Measurements from ENCODE around the gene ADARB1. TPM values are rescaled to one million over a fixed set of nuclear protein-coding genes. Genes with fewer than 3 reads are reported as not detected.

Gene ADARB1
- total and polyA plus RNA-seq, 5 donors: 9.1 to 23.8 (median 19.2) TPM

DNA sequence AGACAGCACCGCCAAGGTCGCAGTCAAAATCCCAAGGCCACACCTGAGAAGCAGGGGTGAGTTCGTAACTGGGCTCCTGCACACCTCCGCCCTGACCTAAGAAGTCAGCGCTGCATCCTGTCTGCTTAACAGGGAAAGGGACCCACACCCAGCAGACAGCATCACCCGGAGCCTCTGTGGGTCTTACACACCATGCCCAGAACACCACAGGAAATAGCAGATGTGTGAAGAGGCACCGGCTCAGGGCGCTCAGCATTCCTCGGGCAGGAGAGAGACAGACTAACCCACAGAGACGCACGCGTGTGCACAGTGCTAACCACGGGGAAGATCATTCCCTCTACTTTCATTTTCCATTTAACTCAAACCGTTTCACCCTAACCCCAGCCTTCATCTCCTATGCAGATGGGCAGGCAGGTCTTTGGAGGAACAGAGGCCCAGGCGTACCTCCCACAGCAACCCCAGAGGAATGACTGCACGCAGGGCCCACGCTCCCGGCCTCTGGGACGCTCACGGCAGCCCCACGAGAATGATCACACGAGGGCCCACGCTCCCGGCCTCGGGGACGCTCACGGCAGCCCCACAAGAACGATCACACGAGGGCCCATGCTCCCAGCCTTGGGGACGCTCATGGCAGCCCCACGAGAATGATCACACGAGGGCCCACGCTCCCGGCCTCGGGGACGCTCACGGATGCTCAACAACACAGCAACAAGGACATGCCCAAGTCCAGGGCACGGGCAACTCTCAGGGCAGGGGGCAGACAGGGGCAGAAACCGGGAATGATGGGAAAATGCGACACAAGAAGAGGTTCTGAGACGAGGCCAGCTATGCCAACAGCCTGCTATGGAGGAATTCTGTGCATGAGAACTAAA lies 192.4 kb downstream of the ADARB1 start:
- intact Hi-C loops (cut with DNase I): no loop called here
- H3K27me3 ChIP-seq (ENCODE audit: control insufficient read depth, insufficient read depth): no peaks in the 10 kb centered on the region
- H3K4me3 ChIP-seq (ENCODE audit: low read length): no peak overlapping the region
- ATAC-seq: peak in 1 of 2 donors; percentile 14
- H3K9me3 ChIP-seq (ENCODE audit: control insufficient read depth, low read length): no peaks in the 10 kb centered on the region
- 88% methylated on average over 41 of the region's 41 CpGs for WGBS
- H3K27ac ChIP-seq (ENCODE audit: low read length): no peak overlapping the region
- peak; percentile 4 to 49 (median 47) for DNase-seq
- H3K4me1 ChIP-seq (ENCODE audit: control insufficient read depth, insufficient read depth, low read length): no peaks in the 10 kb centered on the region

DNA sequence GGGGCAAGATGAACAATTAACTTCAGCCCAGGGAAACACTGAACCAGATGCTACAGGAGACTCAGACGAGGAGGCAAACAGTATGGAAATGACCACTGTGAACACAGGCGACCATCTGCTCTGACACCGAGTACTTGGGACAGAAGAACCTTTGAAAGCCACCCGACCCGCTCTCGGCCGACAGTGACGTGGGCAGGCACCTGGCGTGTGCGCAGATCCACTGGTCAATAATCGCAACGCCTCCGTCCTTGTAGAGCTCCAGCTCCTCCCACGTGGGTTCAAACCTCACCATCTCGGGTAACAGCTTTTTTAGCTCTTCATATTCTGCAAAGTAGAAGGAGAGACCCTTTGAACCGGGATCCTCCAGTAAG lies 193.0 kb downstream of the ADARB1 start:
- DNase-seq: peak; percentile 4 to 28 (median 27)
- Histone ChIP-seq H3K27me3 (ENCODE audit: control insufficient read depth, insufficient read depth) (no peaks in the 10 kb centered on the region), H3K4me1 (ENCODE audit: control insufficient read depth, insufficient read depth, low read length) (no peaks in the 10 kb centered on the region), H3K9me3 (ENCODE audit: control insufficient read depth, low read length) (no peaks in the 10 kb centered on the region), H3K4me3 (ENCODE audit: low read length) (no peak overlapping the region), H3K27ac (ENCODE audit: low read length) (no peak overlapping the region)
- 95% methylated on average over 16 of the region's 16 CpGs for WGBS
- ATAC-seq: no peak
- intact Hi-C loops (cut with DNase I): no loop called here

DNA sequence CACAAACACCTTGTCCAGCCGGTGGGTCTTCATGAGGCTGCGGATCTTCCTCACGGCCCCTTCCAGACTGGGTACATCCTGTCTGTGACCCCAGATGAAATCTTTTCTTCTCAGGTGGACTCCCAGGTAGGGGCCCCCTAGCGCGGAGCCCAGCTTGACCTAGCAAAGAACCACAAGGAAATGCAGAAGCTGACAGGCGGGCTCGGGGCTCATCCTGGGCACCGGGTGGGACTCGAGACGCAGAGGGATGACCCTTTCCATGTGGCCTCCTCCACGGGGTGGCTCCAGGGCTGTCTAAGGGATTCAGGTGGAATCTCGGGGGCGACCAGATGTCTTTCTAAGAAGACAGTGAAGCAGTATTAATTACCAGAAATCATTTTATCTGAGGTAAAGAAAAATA lies 195.5 kb downstream of the ADARB1 start:
- DNase-seq (peak; percentile 6 to 34 (median 28)), ATAC-seq (no peak)
- Histone ChIP-seq H3K27me3 (ENCODE audit: control insufficient read depth, insufficient read depth) (no peaks in the 10 kb centered on the region), H3K9me3 (ENCODE audit: control insufficient read depth, low read length) (no peaks in the 10 kb centered on the region), H3K4me3 (ENCODE audit: low read length) (no peak overlapping the region), H3K4me1 (ENCODE audit: control insufficient read depth, insufficient read depth, low read length) (no peaks in the 10 kb centered on the region), H3K27ac (ENCODE audit: low read length) (no peak overlapping the region)
- intact Hi-C loops (cut with DNase I): no loop called here
- WGBS: 99% methylated on average over 13 of the region's 13 CpGs

DNA sequence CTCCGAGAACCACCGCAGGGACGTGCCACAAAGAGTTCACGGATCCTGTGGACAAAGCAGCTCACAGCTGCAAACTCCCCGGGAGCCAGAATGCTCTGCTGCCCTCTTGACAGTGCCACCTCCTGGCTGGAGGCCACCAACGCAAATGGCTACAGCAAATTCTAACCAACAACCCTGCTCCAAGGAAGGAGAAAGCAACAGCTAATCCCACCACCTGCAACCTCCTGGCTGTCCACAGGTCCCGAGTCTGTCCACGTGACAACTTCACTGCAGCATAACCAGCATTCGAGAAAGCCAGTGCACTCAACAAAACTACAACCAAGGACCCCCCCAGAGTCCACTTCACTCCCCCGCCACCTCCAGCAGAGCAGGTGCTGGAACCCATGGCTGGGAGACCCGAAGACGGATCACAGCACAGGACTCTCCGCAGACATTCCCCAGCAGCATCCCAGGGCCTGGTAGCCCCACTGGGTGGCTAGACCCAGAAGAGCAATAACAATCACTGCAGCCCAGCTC lies 196.0 kb downstream of the ADARB1 start:
- WGBS: 97% methylated on average over 13 of the region's 13 CpGs
- DNase-seq: peak; percentile 8 to 42 (median 24)
- Histone ChIP-seq H3K27ac (ENCODE audit: low read length) (no peak overlapping the region), H3K4me1 (ENCODE audit: control insufficient read depth, insufficient read depth, low read length) (no peaks in the 10 kb centered on the region), H3K4me3 (ENCODE audit: low read length) (no peak overlapping the region), H3K9me3 (ENCODE audit: control insufficient read depth, low read length) (no peaks in the 10 kb centered on the region), H3K27me3 (ENCODE audit: control insufficient read depth, insufficient read depth) (no peaks in the 10 kb centered on the region)
- no peak for ATAC-seq
- intact Hi-C loops (cut with DNase I): no loop called here

Other genes starting within 250 kb of the ADARB1 start
- 100 to 1,000 TPM; 192 to 206 (median 197) TPM for gene PTTG1IP, start 200.9 kb upstream of the ADARB1 start, total RNA-seq
- 172 TPM for gene PTTG1IP, start 200.9 kb upstream of the ADARB1 start, polyA plus RNA-seq
- gene ITGB2, start 153.7 kb upstream of the ADARB1 start, total RNA-seq: 10 to 100 TPM; 19.1 to 46.5 (median 33.7) TPM
- 11.9 TPM for gene ITGB2, start 153.7 kb upstream of the ADARB1 start, polyA plus RNA-seq
- gene SLX9, start 134.6 kb upstream of the ADARB1 start, total RNA-seq: 10 to 100 TPM; 19.2 to 26.5 (median 24.1) TPM
- gene SLX9, start 134.6 kb upstream of the ADARB1 start, polyA plus RNA-seq: 25.1 TPM
- gene POFUT2, start 213.3 kb downstream of the ADARB1 start, total RNA-seq: 10 to 100 TPM; 16.0 to 20.3 (median 19.1) TPM
- gene POFUT2, start 213.3 kb downstream of the ADARB1 start, polyA plus RNA-seq: 14.1 TPM